PC-9 (cell line): ENCODE data around the gene CNIH3. TPM values are rescaled to one million over a fixed set of nuclear protein-coding genes. Genes with fewer than 3 reads are reported as not detected.

Source experiments
- BruUV-seq: library from RNA; stranded (reverse); fragments of 400-500 nt; replicated peaks from 2 replicates; lab custom pipeline; 2021; lab: Mats Ljungman, UMichigan
- CTCF ChIA-PET: fragments of 300-600 bp; sonication (Branson Sonifier 250); formaldehyde crosslinking; loops from one replicate; lab custom pipeline; 2022; ENCODE audit warnings: antibody characterized with exemption; lab: Charles Lee
- POLR2A ChIA-PET: fragments of 300-600 bp; sonication (Branson Sonifier 250); formaldehyde crosslinking; loops from one replicate; lab custom pipeline; 2022; ENCODE audit warnings: antibody characterized with exemption; ENCODE audit not compliant: unreplicated experiment; lab: Charles Lee
- DNase-seq, 2 experiments: peaks; one replicate each; pipeline versions ENCODE4 v3.0.0 to v3.0.0-alpha.2; 2015 to 2022; ENCODE audit warnings: mixed read lengths in 1 of 2
- H2AFZ ChIP-seq: fragments of 200-600 bp; sonication (generic); 2 replicates; pipeline ENCODE4 v1.8.1; 2017; ENCODE audit warnings: antibody characterized with exemption
- H3F3A ChIP-seq: fragments of 200-600 bp; sonication (generic); 2 replicates; pipeline ENCODE4 v1.8.1; 2017; ENCODE audit warnings: antibody characterized with exemption, mild to moderate bottlenecking, low read depth; ENCODE audit not compliant: insufficient read depth
- H3K27ac ChIP-seq: fragments of 200-600 bp; sonication (generic); 2 replicates; pipeline ENCODE4 v1.6.1; 2016; ENCODE audit warnings: mixed run types
- H3K27me3 ChIP-seq: fragments of 200-600 bp; sonication (generic); 2 replicates; pipeline ENCODE4 v1.6.1; 2016; ENCODE audit warnings: low read depth, mixed run types; ENCODE audit not compliant: insufficient read depth
- H3K36me3 ChIP-seq: fragments of 200-600 bp; sonication (generic); 2 replicates; pipeline ENCODE4 v1.6.1; 2016; ENCODE audit warnings: low read depth, mixed run types
- H3K4me1 ChIP-seq: fragments of 200-600 bp; sonication (generic); replicated peaks from 2 replicates; pipeline ENCODE4 v1.6.1; 2016; ENCODE audit warnings: mixed run types; ENCODE audit not compliant: insufficient read depth
- H3K4me2 ChIP-seq: fragments of 200-600 bp; sonication (generic); 2 replicates; pipeline ENCODE4 v1.6.1; 2017; ENCODE audit warnings: mixed run types
- H3K4me3 ChIP-seq: fragments of 200-600 bp; sonication (generic); 2 replicates; pipeline ENCODE4 v1.6.1; 2016; ENCODE audit warnings: mixed run types
- H3K79me2 ChIP-seq: fragments of 200-600 bp; sonication (generic); 2 replicates; pipeline ENCODE4 v1.6.1; 2017; ENCODE audit warnings: low read depth, mixed run types
- H3K9me2 ChIP-seq: fragments of 200-600 bp; sonication (generic); 2 replicates; pipeline ENCODE4 v1.8.1; 2017; ENCODE audit warnings: mild to moderate bottlenecking; ENCODE audit not compliant: insufficient read depth
- H3K9me3 ChIP-seq: fragments of 200-600 bp; sonication (generic); 2 replicates; pipeline ENCODE4 v1.8.1; 2016; ENCODE audit warnings: low read depth; ENCODE audit not compliant: insufficient read depth
- H4K20me1 ChIP-seq: fragments of 200-600 bp; sonication (generic); 2 replicates; pipeline ENCODE4 v1.8.1; 2017; ENCODE audit not compliant: insufficient read depth
- CTCF ChIP-seq: fragments of 200-600 bp; sonication (generic); conservative IDR thresholded peaks from 2 replicates; pipeline ENCODE4 v1.6.1; 2017; ENCODE audit warnings: mixed run types, antibody characterized with exemption, mild to moderate bottlenecking, moderate library complexity
- EZH2 ChIP-seq: fragments of 200-600 bp; sonication (generic); IDR thresholded peaks from 2 replicates; pipeline ENCODE4 v1.8.0; 2017; ENCODE audit warnings: antibody characterized with exemption, low read depth
- intact Hi-C: fragments of 100-400 bp; cut with micrococcal nuclease; formaldehyde crosslinking; loops from one replicate; pipeline ENCODE4 v1.10.0; 2022; ENCODE audit not compliant: unreplicated experiment
- total RNA-seq: library from RNA; stranded (reverse); gene quantifications from 2 replicates; pipeline ENCODE4 v1.2.3, GENCODE V29; 2021

Gene CNIH3
- total RNA-seq, 1 experiment from 2014 or later: 8.4 TPM

DNA sequence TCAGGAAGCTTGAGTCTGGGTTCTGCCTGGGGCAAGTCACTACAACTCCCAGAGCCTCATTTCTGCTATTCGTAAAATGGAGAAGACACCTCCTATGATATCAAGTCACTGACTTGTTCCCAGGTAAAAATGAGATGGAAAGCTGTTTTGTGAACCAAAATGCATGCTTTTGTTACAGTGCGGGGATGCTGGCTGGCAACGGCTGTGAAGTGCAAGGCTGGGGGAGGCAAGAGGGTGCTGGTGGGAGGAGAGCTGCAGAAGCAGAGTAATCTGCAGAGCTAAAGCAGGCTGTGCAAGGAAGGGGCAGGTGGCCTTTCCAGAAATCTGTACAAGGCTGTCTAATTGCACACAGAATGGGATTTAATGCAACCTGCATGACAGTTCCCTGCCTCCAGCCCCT lies 150.9 kb downstream of the CNIH3 start:
- no peaks in the 10 kb centered on the region for H3K79me2 ChIP-seq
- no peaks in the 10 kb centered on the region for H4K20me1 ChIP-seq
- TF ChIP-seq EZH2 (no peak), CTCF (no peak)
- no peaks in the 10 kb centered on the region for H3K36me3 ChIP-seq
- H3K27me3 ChIP-seq: no peaks in the 10 kb centered on the region
- intact Hi-C loops: no loop called here
- DNase-seq: no peak
- no peaks in the 10 kb centered on the region for H3F3A ChIP-seq
- BruUV-seq: no TSS peak
- H3K4me2 ChIP-seq: no peak overlapping the region
- H3K9me3 ChIP-seq: 0 out of 2 replicates have a peak, but pooled peaks cover 1% of the 10 kb centered on the region
- H3K9me2 ChIP-seq: no peaks in the 10 kb centered on the region
- H3K4me3 ChIP-seq: no peak overlapping the region
- POLR2A ChIA-PET: no interaction called here
- CTCF ChIA-PET: no interaction called here
- H3K4me1 ChIP-seq: peaks cover 13% of the 10 kb centered on the region
- H2AFZ ChIP-seq: no peak overlapping the region
- H3K27ac ChIP-seq: no peak overlapping the region

- Histone ChIP-seq H3F3A (no peaks in the 10 kb centered on the region), H3K27ac (no peak overlapping the region), H3K9me2 (no peaks in the 10 kb centered on the region), H2AFZ (no peak overlapping the region), H3K4me1 (peaks cover 13% of the 10 kb centered on the region), H3K27me3 (no peaks in the 10 kb centered on the region), H3K36me3 (no peaks in the 10 kb centered on the region), H3K4me2 (no peak overlapping the region), H3K9me3 (0 out of 2 replicates have a peak, but pooled peaks cover 3% of the 10 kb centered on the region), H3K79me2 (no peaks in the 10 kb centered on the region), H4K20me1 (no peaks in the 10 kb centered on the region), H3K4me3 (no peak overlapping the region)
- CTCF ChIA-PET: no interaction called here
- POLR2A ChIA-PET: no interaction called here
- TF ChIP-seq EZH2 (no peak), CTCF (no peak)
- no TSS peak for BruUV-seq
- intact Hi-C loops: no loop called here
- no peak for DNase-seq
Measured at GRCh38 chr1:224767676-224768075, 151.6 kb downstream of the CNIH3 start.

DNA sequence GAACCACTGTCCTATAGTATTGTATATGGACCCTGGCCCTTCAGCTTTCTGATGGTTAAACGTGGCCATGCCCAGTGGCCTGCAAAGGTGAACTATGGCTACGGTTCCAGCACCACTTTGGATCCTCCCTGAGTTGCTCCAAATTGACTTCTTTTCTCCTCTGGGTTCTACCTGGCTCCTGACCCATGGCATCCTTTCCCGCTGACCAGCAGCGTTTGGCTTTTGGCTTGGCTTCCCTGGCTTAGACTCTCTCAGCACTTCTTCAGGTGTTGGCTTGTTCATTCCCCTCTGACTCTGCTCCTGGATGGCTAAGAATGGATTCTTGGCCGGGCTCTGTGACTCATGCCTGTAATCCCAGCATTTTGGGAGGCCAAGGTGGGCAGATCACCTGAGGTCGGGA lies 152.9 kb downstream of the CNIH3 start:
- Histone ChIP-seq H3F3A (no peaks in the 10 kb centered on the region), H3K4me1 (peaks cover 13% of the 10 kb centered on the region), H3K27me3 (no peaks in the 10 kb centered on the region), H3K9me2 (no peaks in the 10 kb centered on the region), H3K9me3 (0 out of 2 replicates have a peak, but pooled peaks cover 3% of the 10 kb centered on the region), H3K4me2 (no peak overlapping the region), H3K36me3 (no peaks in the 10 kb centered on the region), H4K20me1 (no peaks in the 10 kb centered on the region), H3K79me2 (no peaks in the 10 kb centered on the region), H3K4me3 (no peak overlapping the region), H2AFZ (no peak overlapping the region), H3K27ac (no peak overlapping the region)
- CTCF ChIA-PET: interaction anchor here (0.7 kb wide), 1 partner anchor 260 kb away, joined by 8 read pairs; no protein-coding TSS in a partner anchor
- BruUV-seq: no TSS peak
- DNase-seq: no peak
- POLR2A ChIA-PET: no interaction called here
- intact Hi-C loops: no loop called here
- no peak for TF ChIP-seq CTCF
- no peak for TF ChIP-seq EZH2
